Kidney (tissue), 14 donors: ENCODE data around the gene NDUFAF8. TPM values are rescaled to one million over a fixed set of nuclear protein-coding genes. Genes with fewer than 3 reads are reported as not detected.
"Not testable (repeated sequence)": the region's sequence is repeated elsewhere in the genome, so short reads cannot be mapped to it uniquely, and the experiment has no call there.

Experiments used
- DNase-seq, 5 donors: peaks; one replicate each; pipeline ENCODE4 v3.0.0-alpha.2; 2013 to 2020
- FAIRE-seq: peaks from 2 replicates; lab custom pipeline; 2012; peaks lifted over from hg19 to GRCh38; lab: Jason Lieb, UNC
- H3K27ac ChIP-seq, 2 donors: one replicate each; pipeline ENCODE4 v1.7.0; 2013; ENCODE audit warnings: low read depth in 2 of 2, low read length in 2 of 2, inconsistent platforms in 1 of 2
- H3K27me3 ChIP-seq: one replicate; pipeline ENCODE4 v1.7.1; 2013; ENCODE audit warnings: low read length, inconsistent platforms; ENCODE audit not compliant: control insufficient read depth, insufficient read depth
- H3K36me3 ChIP-seq, 3 donors: one replicate each; pipeline versions ENCODE4 v1.7.0 to v1.7.1; 2013; ENCODE audit warnings: low read length in 3 of 3, control low read depth in 1 of 3, inconsistent platforms in 1 of 3; ENCODE audit not compliant: insufficient read depth in 3 of 3, control insufficient read depth in 2 of 3
- H3K4me1 ChIP-seq, 3 donors: one replicate each; pipeline versions ENCODE4 v1.7.0 to v1.7.1; 2013; ENCODE audit warnings: low read length in 3 of 3, inconsistent platforms in 1 of 3, low read depth in 1 of 3; ENCODE audit not compliant: control insufficient read depth in 2 of 3, insufficient read depth in 2 of 3
- H3K4me3 ChIP-seq, 3 donors: one replicate each; pipeline versions ENCODE4 v1.7.0 to v1.8.1; 2013; ENCODE audit warnings: low read length in 3 of 3, control low read depth in 1 of 3, inconsistent platforms in 1 of 3
- H3K9ac ChIP-seq, 3 donors: one replicate each; pipeline versions ENCODE4 v1.7.0 to v1.7.1; 2013; ENCODE audit warnings: low read length in 3 of 3, control low read depth in 1 of 3, inconsistent platforms in 1 of 3
- H3K9me3 ChIP-seq, 3 donors: one replicate each; pipeline versions ENCODE4 v1.7.0 to v1.7.1; 2013; ENCODE audit warnings: low read length in 3 of 3, control low read depth in 1 of 3, inconsistent platforms in 1 of 3; ENCODE audit not compliant: control insufficient read depth in 2 of 3, insufficient read depth in 1 of 3
- intact Hi-C: fragments of 100-400 bp; cut with DNase I; formaldehyde crosslinking; loops from one replicate; pipeline ENCODE4 v1.11.1; 2022
- polyA plus RNA-seq: library from polyadenylated mRNA; stranded (reverse); fragments of 350-450 nt; fragmentation: Illumina TruSeq; extraction: RNeasy Lipid Tissue Mini Kit (QIAGEN cat#74804); gene quantifications from one replicate; pipeline ENCODE4 v1.2.3, GENCODE V29; 2014; ENCODE audit warnings: low read depth, low replicate concordance; ENCODE audit not compliant: insufficient read depth
- total RNA-seq: library from RNA; stranded (reverse); fragmentation: NEBNext Ultra II Directional; extraction: Animal tissue kit (Norgen Biotek cat#: 25700); gene quantifications from one replicate; pipeline ENCODE4 v1.2.1, GENCODE V29; 2021
- TF ChIP-seq, protein P1 (sequence below): IDR thresholded peaks from 3 replicates; pipeline ENCODE4 v1.5.1; 2012; ENCODE audit warnings: mild to moderate bottlenecking, moderate library complexity, borderline replicate concordance; ENCODE audit not compliant: insufficient read depth; ENCODE audit errors: extremely low read depth
- donor health status: control.
- donor health status: control.
- donor health status: control.
- donor health status: control.
- donor health status: control.
- donor health status: DM: yes; HTN: yes; CAD: no.
- donor health status: Normal renal cell carcinoma (clear cell type).

The NDUFAF8 gene
- total and polyA plus RNA-seq, 2 donors from 2014 or later, result 38.6 to 134 TPM

DNA sequence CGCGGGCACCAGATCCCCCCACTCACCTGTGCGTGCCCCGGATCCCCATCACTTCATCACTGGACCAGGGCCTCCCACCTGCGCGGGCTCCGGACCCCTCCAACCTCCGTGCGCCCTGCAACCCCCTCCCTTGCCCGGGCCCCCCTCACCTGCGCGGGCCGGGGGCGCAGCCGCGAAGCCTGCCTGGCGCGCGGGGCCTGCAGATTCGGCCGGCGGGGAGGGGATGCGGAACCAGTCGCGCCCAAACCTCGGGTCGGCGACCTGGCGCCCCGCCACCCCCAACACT, 16.6 kb upstream of the NDUFAF8 start:
- Histone ChIP-seq H3K36me3 (no peaks in the 10 kb centered on the region), H3K9me3 (no peaks in the 10 kb centered on the region), H3K27me3 (no peaks in the 10 kb centered on the region), H3K9ac (peak overlapping the region in 1 of 3 donors; percentile 40), H3K4me1 (peaks cover 0 to 14% (median 0%) of the 10 kb centered on the region in 3 donors), H3K4me3 (peak overlapping the region in 2 of 3 donors; percentile 43 to 64), H3K27ac (no peak overlapping the region)
- intact Hi-C loops, result no loop called here
- TF ChIP-seq, protein P1, sequence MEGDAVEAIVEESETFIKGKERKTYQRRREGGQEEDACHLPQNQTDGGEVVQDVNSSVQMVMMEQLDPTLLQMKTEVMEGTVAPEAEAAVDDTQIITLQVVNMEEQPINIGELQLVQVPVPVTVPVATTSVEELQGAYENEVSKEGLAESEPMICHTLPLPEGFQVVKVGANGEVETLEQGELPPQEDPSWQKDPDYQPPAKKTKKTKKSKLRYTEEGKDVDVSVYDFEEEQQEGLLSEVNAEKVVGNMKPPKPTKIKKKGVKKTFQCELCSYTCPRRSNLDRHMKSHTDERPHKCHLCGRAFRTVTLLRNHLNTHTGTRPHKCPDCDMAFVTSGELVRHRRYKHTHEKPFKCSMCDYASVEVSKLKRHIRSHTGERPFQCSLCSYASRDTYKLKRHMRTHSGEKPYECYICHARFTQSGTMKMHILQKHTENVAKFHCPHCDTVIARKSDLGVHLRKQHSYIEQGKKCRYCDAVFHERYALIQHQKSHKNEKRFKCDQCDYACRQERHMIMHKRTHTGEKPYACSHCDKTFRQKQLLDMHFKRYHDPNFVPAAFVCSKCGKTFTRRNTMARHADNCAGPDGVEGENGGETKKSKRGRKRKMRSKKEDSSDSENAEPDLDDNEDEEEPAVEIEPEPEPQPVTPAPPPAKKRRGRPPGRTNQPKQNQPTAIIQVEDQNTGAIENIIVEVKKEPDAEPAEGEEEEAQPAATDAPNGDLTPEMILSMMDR, result no peak
- DNase-seq, result peak in 1 of 5 donors; percentile 85
- no peak for FAIRE-seq

DNA sequence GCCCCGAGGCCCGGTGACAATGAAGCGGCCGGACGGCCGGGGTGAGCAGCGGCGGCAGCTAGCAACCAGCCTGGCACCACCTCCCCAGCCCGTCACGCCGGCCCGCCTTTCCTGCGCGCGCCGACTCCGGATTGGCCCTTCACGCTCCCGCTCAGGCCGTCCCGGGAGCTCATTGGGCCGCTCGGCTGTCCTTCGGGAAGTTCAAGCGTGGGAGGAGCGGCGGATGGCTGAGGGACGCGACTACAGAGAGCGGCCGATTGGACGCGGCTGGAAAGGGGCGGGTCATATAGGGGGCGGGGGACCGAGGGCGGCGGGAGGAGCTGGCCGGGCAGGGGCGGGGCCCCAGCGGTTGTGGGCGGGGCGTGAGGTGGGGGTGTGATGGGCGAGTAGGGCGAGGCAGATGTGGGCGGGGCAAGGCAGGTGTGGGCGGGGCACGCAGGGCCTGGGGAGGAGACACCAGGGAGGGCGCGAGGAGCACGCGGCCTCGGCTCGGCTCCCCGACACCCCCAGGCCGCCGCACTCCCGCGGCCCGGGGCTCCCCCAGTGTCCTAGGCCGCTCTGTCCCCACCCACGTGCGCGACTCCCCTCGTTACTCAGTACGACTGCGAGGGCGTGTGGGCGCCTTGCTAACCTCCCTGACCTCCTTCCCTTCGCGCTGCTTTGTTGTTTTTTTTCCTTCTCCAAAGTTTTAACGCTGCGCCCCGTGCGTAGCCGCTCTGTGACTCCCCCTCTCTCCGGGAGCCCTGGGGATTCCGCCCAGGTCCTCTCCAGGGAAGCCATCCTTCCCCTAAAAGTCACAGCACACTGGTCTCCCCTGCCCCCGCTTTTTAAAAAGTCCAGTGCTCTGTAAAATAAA, 16.0 kb upstream of the NDUFAF8 start, which contains the start of gene CEP131:
CEP131 (minus strand) TSS at position 60 of the 856 bp plus-strand sequence. CDS start 2,909 bp downstream, outside the sequence.
- Histone ChIP-seq H3K36me3 (no peaks in the 10 kb centered on the region), H3K4me3 (peak within 1 kb of the TSS; percentile 43 to 64 (median 50)), H3K27me3 (no peaks in the 10 kb centered on the region), H3K9ac (peak within 1 kb of the TSS in 1 of 3 donors; percentile 40), H3K27ac (peak within 1 kb of the TSS in 1 of 2 donors; percentile 17), H3K9me3 (no peaks in the 10 kb centered on the region), H3K4me1 (peaks cover 0 to 14% (median 0%) of the 10 kb centered on the region in 3 donors)
- DNase-seq, result peak; percentile 99 to 100 (median 99)
- no peak for FAIRE-seq
- intact Hi-C loops, result no loop called here
- TF ChIP-seq, protein P1, result no peak

DNA sequence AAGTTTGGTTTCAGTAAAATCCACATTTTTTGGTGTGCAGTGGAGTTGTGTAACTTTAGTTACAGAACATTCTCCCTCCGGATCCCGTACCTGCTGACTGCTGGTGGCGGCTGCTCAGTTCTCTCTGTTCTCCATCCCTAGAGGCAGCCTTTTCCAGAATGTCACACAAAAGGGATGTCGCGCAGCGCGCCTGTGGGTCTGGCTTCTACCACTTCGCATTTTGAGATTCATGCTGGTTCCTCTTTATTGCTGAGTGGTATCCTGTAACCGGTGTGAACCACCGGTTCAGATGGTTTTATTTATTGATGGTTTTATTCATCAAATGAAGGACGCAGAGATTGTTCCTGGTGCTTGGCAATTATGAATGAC, 15.4 kb upstream of the NDUFAF8 start:
- TF ChIP-seq, protein P1, result no peak
- H3K4me3 ChIP-seq, result peak overlapping the region in 2 of 3 donors; percentile 50 to 57

DNA sequence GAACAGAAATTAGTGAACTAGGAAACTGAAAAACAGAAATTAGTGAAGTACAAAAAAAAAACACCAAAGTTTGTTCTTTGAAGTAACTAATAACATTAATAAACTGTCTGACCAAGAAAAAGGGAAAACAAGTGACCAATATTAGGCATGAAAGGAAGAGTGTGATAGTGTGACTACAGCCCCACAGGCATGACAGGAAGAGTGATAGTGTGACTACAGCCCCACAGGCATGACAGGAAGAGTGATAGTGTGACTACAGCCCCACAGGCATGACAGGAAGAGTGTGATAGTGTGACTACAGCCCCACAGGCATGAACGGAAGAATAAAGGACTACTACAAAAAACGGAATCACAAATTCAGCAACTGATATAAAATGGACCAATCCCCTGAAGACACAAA, 11.5 kb upstream of the NDUFAF8 start:
- FAIRE-seq, H3K9ac ChIP-seq, H3K4me1 ChIP-seq, H3K27ac ChIP-seq, H3K27me3 ChIP-seq, intact Hi-C loops, H3K9me3 ChIP-seq, DNase-seq, H3K4me3 ChIP-seq: not testable (repeated sequence)
- H3K36me3 ChIP-seq, result peaks cover 5 to 10% (median 5%) of the 10 kb centered on the region in 3 donors

More for the DNA sequence above, 15.4 kb upstream of the NDUFAF8 start:
- Histone ChIP-seq H3K9me3 (no peaks in the 10 kb centered on the region), H3K27ac (no peak overlapping the region), H3K9ac (no peak overlapping the region), H3K4me1 (peaks cover 0 to 14% (median 0%) of the 10 kb centered on the region in 3 donors), H3K27me3 (no peaks in the 10 kb centered on the region), H3K36me3 (no peaks in the 10 kb centered on the region)
- DNase-seq (peak in 1 of 5 donors; percentile 50), FAIRE-seq (no peak)
- intact Hi-C loops, result no loop called here
